ENCODE data around the gene VAMP7.

VAMP7 gene

DNA sequence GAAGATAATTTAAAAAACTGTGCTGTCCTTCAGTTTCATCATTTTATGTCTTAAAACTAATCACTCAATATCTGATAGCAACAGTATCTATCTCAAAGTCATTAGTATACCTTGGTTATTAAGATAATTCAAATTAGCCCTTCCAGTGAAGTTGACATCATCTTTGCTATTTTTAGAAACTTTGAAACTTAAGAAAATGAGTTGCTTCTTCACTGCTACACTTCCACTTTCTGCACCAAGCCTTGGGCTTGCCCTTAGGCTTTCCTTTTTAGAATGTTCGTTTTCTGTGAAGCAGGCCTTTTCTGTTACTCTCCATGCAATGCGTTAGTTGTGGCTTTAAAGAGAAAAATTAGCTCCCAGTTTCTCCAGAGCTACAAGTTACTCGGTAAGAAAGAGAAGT is 4.4 kb upstream of the VAMP7 start:
- DNase-seq = no peak
- H3K27ac ChIP-seq (ENCODE audit: low read depth, low read length) = no peak overlapping the region
- H3K79me2 ChIP-seq (ENCODE audit: control insufficient read depth, insufficient read depth, low read length) = peaks cover 2% of the 10 kb centered on the region
- H4K8ac ChIP-seq (ENCODE audit: low read depth, low read length) = no peak overlapping the region
- H3K36me3 ChIP-seq (ENCODE audit: control insufficient read depth, insufficient read depth, low read length) = no peaks in the 10 kb centered on the region
- no peak overlapping the region for H3K4ac ChIP-seq (ENCODE audit: low read depth, low read length)
- H3K9ac ChIP-seq (ENCODE audit: low read length) = no peak overlapping the region
- H3K23ac ChIP-seq (ENCODE audit: low read length) = no peak overlapping the region
- no peak overlapping the region for H3K4me2 ChIP-seq (ENCODE audit: low read length)
- H4K5ac ChIP-seq (ENCODE audit: low read length) = no peak overlapping the region
- no peak overlapping the region for H3K18ac ChIP-seq (ENCODE audit: low read length)
- no peak overlapping the region for H3K56ac ChIP-seq (ENCODE audit: low read length)
- no peak overlapping the region for H2AK5ac ChIP-seq (ENCODE audit: low read length)
- H3K4me3 ChIP-seq (ENCODE audit: low read length) = no peak overlapping the region
- no CpG with 5 or more reads among the region's 3 CpGs for WGBS (ENCODE audit: extremely low coverage, insufficient coverage, low lambda C conversion rate)
- no peak overlapping the region for H2BK15ac ChIP-seq (replicated peaks; ENCODE audit: low read depth)
- no peaks in the 10 kb centered on the region for H3K4me1 ChIP-seq (ENCODE audit: control insufficient read depth, low read depth, low read length)
- no peaks in the 10 kb centered on the region for H3K27me3 ChIP-seq (ENCODE audit: insufficient read depth, low read length, poor library complexity)
- peaks cover under 1% of the 10 kb centered on the region for H3K79me1 ChIP-seq (ENCODE audit: low read length)
- H2BK120ac ChIP-seq (ENCODE audit: low read depth, low read length) = no peak overlapping the region
- H2BK5ac ChIP-seq (ENCODE audit: low read length) = no peak overlapping the region

DNA sequence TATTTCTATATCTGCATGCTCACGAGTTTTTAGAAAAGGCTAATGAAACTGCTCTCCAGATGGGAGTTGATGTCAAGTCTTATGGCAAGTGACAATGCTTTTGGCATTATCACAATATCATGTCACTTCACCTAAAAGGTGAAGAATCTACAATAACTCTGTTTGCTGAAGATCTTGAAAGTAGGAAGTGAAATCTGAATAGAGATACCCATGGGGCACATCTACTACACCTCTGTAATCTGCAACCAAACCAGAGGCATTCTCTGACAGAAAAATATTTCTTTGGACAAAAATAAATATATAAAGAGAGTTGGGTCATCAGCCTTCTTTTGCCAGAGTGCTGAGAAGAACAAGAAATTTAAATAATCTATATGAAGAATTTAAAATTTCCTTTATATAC is 3.9 kb upstream of the VAMP7 start:
- Histone ChIP-seq H2AK5ac (ENCODE audit: low read length) (no peak overlapping the region), H3K79me1 (ENCODE audit: low read length) (peaks cover 3% of the 10 kb centered on the region), H3K18ac (ENCODE audit: low read length) (no peak overlapping the region), H3K4me1 (ENCODE audit: control insufficient read depth, low read depth, low read length) (no peaks in the 10 kb centered on the region), H2BK15ac (replicated peaks; ENCODE audit: low read depth) (no peak overlapping the region), H3K4me3 (ENCODE audit: low read length) (no peak overlapping the region), H3K4me2 (ENCODE audit: low read length) (no peak overlapping the region), H3K23ac (ENCODE audit: low read length) (no peak overlapping the region), H3K36me3 (ENCODE audit: control insufficient read depth, insufficient read depth, low read length) (no peaks in the 10 kb centered on the region), H4K5ac (ENCODE audit: low read length) (no peak overlapping the region), H3K4ac (ENCODE audit: low read depth, low read length) (no peak overlapping the region), H3K27me3 (ENCODE audit: insufficient read depth, low read length, poor library complexity) (no peaks in the 10 kb centered on the region), H3K56ac (ENCODE audit: low read length) (no peak overlapping the region), H2BK5ac (ENCODE audit: low read length) (no peak overlapping the region), H3K9ac (ENCODE audit: low read length) (no peak overlapping the region), H4K8ac (ENCODE audit: low read depth, low read length) (no peak overlapping the region), H3K79me2 (ENCODE audit: control insufficient read depth, insufficient read depth, low read length) (peaks cover 7% of the 10 kb centered on the region), H3K27ac (ENCODE audit: low read depth, low read length) (no peak overlapping the region), H2BK120ac (ENCODE audit: low read depth, low read length) (no peak overlapping the region)
- no peak for DNase-seq
- no CpG with 5 or more reads among the region's 1 CpG for WGBS (ENCODE audit: extremely low coverage, insufficient coverage, low lambda C conversion rate)

DNA sequence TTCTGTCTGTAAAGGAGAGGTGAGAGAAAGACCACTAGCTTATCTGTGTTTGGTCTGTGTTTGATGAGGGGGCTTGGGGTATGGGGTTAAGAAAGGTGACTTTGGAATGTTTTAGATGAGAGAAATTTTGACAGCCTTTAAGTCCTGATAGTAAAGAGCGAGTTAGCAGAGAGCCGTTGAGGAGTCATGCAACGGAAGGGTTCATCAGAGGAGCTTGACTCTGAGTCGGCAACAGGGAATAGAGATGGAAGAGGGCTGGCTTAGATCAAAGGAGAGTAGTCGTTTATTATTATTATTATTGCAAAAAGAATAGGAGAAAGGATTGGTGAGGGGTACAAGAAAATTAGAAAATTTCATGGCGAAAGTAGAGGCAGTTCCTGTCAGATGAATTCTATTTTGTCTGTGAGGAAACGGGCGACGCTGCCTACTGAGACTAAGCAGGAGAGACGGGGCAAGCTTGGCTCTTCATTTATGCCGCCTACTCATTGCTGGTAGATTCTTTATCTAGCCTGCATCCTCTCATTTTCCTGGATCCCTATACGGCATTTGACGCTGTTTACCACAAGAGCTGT is 473 bp upstream of the VAMP7 start:
- H4K8ac ChIP-seq (ENCODE audit: low read depth, low read length) = no peak overlapping the region
- H3K4ac ChIP-seq (ENCODE audit: low read depth, low read length) = no peak overlapping the region
- no peak overlapping the region for H2BK15ac ChIP-seq (replicated peaks; ENCODE audit: low read depth)
- H3K18ac ChIP-seq (ENCODE audit: low read length) = no peak overlapping the region
- no peak for DNase-seq
- no peak overlapping the region for H4K5ac ChIP-seq (ENCODE audit: low read length)
- H3K27ac ChIP-seq (ENCODE audit: low read depth, low read length) = no peak overlapping the region
- H3K36me3 ChIP-seq (ENCODE audit: control insufficient read depth, insufficient read depth, low read length) = no peaks in the 10 kb centered on the region
- no peak overlapping the region for H2BK120ac ChIP-seq (ENCODE audit: low read depth, low read length)
- no peaks in the 10 kb centered on the region for H3K27me3 ChIP-seq (ENCODE audit: insufficient read depth, low read length, poor library complexity)
- H3K23ac ChIP-seq (ENCODE audit: low read length) = no peak overlapping the region
- WGBS (ENCODE audit: extremely low coverage, insufficient coverage, low lambda C conversion rate) = no CpG with 5 or more reads among the region's 13 CpGs
- peak overlapping the region; percentile 64 for H3K56ac ChIP-seq (ENCODE audit: low read length)
- peaks cover 3% of the 10 kb centered on the region for H3K79me1 ChIP-seq (ENCODE audit: low read length)
- H3K4me3 ChIP-seq (ENCODE audit: low read length) = peak overlapping the region; percentile 51
- no peaks in the 10 kb centered on the region for H3K4me1 ChIP-seq (ENCODE audit: control insufficient read depth, low read depth, low read length)
- no peak overlapping the region for H2AK5ac ChIP-seq (ENCODE audit: low read length)
- H3K9ac ChIP-seq (ENCODE audit: low read length) = peak overlapping the region; percentile 52
- H3K79me2 ChIP-seq (ENCODE audit: control insufficient read depth, insufficient read depth, low read length) = peaks cover 7% of the 10 kb centered on the region
- H3K4me2 ChIP-seq (ENCODE audit: low read length) = peak overlapping the region; percentile 51
- H2BK5ac ChIP-seq (ENCODE audit: low read length) = no peak overlapping the region

DNA sequence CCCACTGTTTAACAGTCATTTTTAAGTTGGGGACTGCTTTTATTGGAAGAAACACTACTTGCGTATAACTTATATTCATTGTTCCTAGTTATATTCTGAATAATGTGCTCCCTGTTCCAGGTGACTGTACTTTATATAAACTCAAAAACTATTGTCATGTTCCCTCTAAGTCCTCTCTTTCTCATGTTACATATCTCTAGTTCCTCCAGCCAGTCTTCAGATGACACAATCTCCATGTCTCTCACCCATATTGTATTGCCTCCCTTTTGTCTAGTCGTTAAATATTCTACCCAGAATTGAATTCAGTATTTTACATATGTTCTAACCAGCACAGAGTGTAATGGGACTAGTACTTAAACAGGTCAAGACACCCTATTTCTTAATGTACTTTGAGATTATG is 5.3 kb downstream of the VAMP7 start:
- Histone ChIP-seq H2AK5ac (ENCODE audit: low read length) (no peak overlapping the region), H2BK5ac (ENCODE audit: low read length) (no peak overlapping the region), H3K27me3 (ENCODE audit: insufficient read depth, low read length, poor library complexity) (no peaks in the 10 kb centered on the region), H3K27ac (ENCODE audit: low read depth, low read length) (no peak overlapping the region), H3K56ac (ENCODE audit: low read length) (no peak overlapping the region), H3K4me2 (ENCODE audit: low read length) (no peak overlapping the region), H2BK120ac (ENCODE audit: low read depth, low read length) (no peak overlapping the region), H3K79me1 (ENCODE audit: low read length) (peaks cover 3% of the 10 kb centered on the region), H4K5ac (ENCODE audit: low read length) (no peak overlapping the region), H3K79me2 (ENCODE audit: control insufficient read depth, insufficient read depth, low read length) (peaks cover 7% of the 10 kb centered on the region), H3K4ac (ENCODE audit: low read depth, low read length) (no peak overlapping the region), H3K18ac (ENCODE audit: low read length) (no peak overlapping the region), H3K4me1 (ENCODE audit: control insufficient read depth, low read depth, low read length) (no peaks in the 10 kb centered on the region), H3K23ac (ENCODE audit: low read length) (no peak overlapping the region), H3K4me3 (ENCODE audit: low read length) (no peak overlapping the region), H3K36me3 (ENCODE audit: control insufficient read depth, insufficient read depth, low read length) (no peaks in the 10 kb centered on the region), H4K8ac (ENCODE audit: low read depth, low read length) (no peak overlapping the region), H3K9ac (ENCODE audit: low read length) (no peak overlapping the region), H2BK15ac (replicated peaks; ENCODE audit: low read depth) (no peak overlapping the region)
- no peak for DNase-seq
- no CpG with 5 or more reads among the region's 2 CpGs for WGBS (ENCODE audit: extremely low coverage, insufficient coverage, low lambda C conversion rate)

DNA sequence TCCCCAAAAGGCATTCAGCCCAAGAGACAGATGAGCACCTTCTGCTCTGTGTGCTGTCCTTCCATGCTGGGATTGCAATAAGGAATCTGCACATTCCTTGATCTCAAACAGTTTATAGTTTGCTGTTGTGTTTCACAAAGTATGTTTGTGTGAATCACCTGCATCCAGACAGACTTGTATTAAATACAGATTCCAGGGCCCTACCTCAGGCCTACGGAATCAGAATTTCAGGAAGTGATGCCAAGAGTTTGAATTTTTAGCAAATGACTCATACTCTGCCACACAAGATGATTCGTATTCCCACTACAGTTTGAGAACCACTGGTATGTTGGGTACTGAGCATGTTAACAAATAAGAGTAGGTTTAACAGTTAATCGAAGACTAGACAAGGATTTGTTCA is 7.0 kb downstream of the VAMP7 start:
- Histone ChIP-seq H3K4me2 (ENCODE audit: low read length) (no peak overlapping the region), H3K56ac (ENCODE audit: low read length) (no peak overlapping the region), H3K4ac (ENCODE audit: low read depth, low read length) (no peak overlapping the region), H3K23ac (ENCODE audit: low read length) (no peak overlapping the region), H3K27me3 (ENCODE audit: insufficient read depth, low read length, poor library complexity) (no peaks in the 10 kb centered on the region), H3K4me3 (ENCODE audit: low read length) (no peak overlapping the region), H2BK15ac (replicated peaks; ENCODE audit: low read depth) (no peak overlapping the region), H2AK5ac (ENCODE audit: low read length) (no peak overlapping the region), H2BK5ac (ENCODE audit: low read length) (no peak overlapping the region), H3K36me3 (ENCODE audit: control insufficient read depth, insufficient read depth, low read length) (no peaks in the 10 kb centered on the region), H3K79me2 (ENCODE audit: control insufficient read depth, insufficient read depth, low read length) (no peaks in the 10 kb centered on the region), H3K9ac (ENCODE audit: low read length) (no peak overlapping the region), H3K79me1 (ENCODE audit: low read length) (no peaks in the 10 kb centered on the region), H3K4me1 (ENCODE audit: control insufficient read depth, low read depth, low read length) (no peaks in the 10 kb centered on the region), H2BK120ac (ENCODE audit: low read depth, low read length) (no peak overlapping the region), H4K5ac (ENCODE audit: low read length) (no peak overlapping the region), H4K8ac (ENCODE audit: low read depth, low read length) (no peak overlapping the region), H3K27ac (ENCODE audit: low read depth, low read length) (no peak overlapping the region), H3K18ac (ENCODE audit: low read length) (no peak overlapping the region)
- DNase-seq = peak; percentile 82
- WGBS (ENCODE audit: extremely low coverage, insufficient coverage, low lambda C conversion rate) = no CpG with 5 or more reads among the region's 3 CpGs

DNA sequence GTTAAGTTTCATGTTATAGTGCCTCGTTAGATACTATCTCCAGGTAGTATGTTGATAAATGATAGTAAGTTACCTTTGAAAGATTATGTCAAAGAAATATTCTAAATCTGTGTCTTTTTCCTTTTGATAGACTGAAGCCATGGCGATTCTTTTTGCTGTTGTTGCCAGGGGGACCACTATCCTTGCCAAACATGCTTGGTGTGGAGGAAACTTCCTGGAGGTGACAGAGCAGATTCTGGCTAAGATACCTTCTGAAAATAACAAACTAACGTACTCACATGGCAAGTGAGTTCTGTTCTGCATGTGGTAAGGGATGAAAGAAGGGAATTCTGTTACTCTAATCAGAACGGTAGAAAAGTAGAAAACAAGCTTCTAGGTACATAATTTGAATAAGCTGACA is 8.2 kb downstream of the VAMP7 start:
- Histone ChIP-seq H4K8ac (ENCODE audit: low read depth, low read length) (no peak overlapping the region), H2BK5ac (ENCODE audit: low read length) (no peak overlapping the region), H3K4ac (ENCODE audit: low read depth, low read length) (no peak overlapping the region), H3K79me2 (ENCODE audit: control insufficient read depth, insufficient read depth, low read length) (no peaks in the 10 kb centered on the region), H3K9ac (ENCODE audit: low read length) (no peak overlapping the region), H2BK120ac (ENCODE audit: low read depth, low read length) (no peak overlapping the region), H3K23ac (ENCODE audit: low read length) (no peak overlapping the region), H3K56ac (ENCODE audit: low read length) (no peak overlapping the region), H2BK15ac (replicated peaks; ENCODE audit: low read depth) (no peak overlapping the region), H3K4me3 (ENCODE audit: low read length) (no peak overlapping the region), H3K18ac (ENCODE audit: low read length) (no peak overlapping the region), H3K36me3 (ENCODE audit: control insufficient read depth, insufficient read depth, low read length) (no peaks in the 10 kb centered on the region), H3K4me2 (ENCODE audit: low read length) (no peak overlapping the region), H3K79me1 (ENCODE audit: low read length) (no peaks in the 10 kb centered on the region), H4K5ac (ENCODE audit: low read length) (no peak overlapping the region), H3K4me1 (ENCODE audit: control insufficient read depth, low read depth, low read length) (no peaks in the 10 kb centered on the region), H3K27me3 (ENCODE audit: insufficient read depth, low read length, poor library complexity) (no peaks in the 10 kb centered on the region), H2AK5ac (ENCODE audit: low read length) (no peak overlapping the region), H3K27ac (ENCODE audit: low read depth, low read length) (no peak overlapping the region)
- DNase-seq = peak; percentile 45
- WGBS (ENCODE audit: extremely low coverage, insufficient coverage, low lambda C conversion rate) = no CpG with 5 or more reads among the region's 4 CpGs
